GM19395 (cell line): ENCODE measurements around the gene MDFI.
"Not testable (repeated sequence)": the region's sequence is repeated elsewhere in the genome, so short reads cannot be mapped to it uniquely, and the experiment has no call there.

Source experiments
- ATAC-seq: cut with Tn5 transposase; IDR thresholded peaks from one replicate; pipeline ENCODE4 v1.9.1; 2021; ENCODE audit warnings: mild to moderate bottlenecking, moderate library complexity; ENCODE audit not compliant: unreplicated experiment

The MDFI gene

DNA sequence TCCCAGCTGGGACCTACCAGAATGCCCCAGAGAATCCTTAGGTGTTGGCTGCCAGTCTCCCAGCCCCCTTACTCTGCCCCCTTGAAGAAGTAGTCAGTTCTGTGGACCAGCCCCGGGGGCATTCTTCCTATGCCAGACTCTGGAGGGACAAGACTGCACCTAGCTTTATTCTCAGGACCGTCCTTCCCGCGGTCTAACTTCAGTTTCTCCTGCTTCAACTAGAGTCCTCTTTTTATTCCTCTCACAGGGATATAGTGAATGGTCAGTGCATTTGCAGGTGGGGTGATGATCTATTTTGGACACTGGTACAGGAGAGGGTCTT is 35.9 kb upstream of the MDFI start:
- no peak for ATAC-seq

DNA sequence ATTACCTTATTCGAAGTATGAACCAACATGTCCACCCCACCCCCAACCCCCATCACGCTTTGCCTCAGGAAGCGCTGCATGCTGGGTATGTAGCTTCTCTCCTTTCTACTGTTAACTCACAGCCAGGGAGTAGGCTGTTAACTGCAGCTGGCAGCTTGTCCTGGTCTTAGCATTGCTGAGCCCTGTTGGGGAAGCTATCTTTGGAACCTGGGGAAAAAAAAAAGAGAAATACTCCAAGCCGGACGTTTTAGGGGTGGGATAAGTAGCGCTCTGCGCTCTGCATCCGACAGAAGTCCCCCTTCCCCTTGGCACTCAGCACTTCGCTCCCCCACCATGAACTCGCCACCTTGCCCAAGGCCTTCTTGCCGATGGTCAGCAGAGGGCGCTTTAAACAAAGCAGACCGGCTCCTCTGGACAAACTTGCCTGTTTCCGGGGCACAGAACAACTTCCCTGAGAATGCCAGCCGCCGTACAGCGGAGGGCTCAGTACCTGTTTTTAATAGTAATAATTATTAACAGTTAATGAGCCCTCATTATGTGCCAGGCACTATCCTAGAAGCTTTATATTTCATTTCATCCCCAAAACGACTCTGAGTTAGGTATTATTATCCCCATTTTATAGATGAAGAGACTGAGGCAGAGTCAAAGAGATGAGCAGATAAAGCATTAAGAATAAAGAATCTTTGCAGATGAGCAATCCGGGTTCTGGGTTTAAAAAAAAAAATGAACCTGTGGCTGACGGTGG is 35.2 kb upstream of the MDFI start:
- ATAC-seq = no peak

DNA sequence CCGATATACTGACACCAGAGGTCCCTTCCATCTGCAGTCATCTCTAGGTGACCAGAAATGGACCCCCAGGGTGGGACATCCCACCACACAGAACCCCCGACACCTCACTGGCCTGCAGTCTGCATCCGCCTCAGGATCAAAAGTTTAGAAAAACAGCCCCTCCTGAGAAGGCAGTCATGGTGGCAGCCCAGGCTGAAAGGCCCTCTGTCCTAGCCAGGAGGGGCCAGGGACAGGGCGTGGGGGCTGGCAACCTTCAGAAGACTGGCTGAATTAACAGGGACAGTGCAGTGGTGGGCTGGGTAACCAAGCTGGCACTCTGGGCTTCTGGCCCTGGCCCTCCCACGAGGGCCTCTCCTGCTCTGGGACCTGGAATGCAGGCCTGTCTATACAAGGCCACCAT is 34.3 kb upstream of the MDFI start:
- no peak for ATAC-seq

DNA sequence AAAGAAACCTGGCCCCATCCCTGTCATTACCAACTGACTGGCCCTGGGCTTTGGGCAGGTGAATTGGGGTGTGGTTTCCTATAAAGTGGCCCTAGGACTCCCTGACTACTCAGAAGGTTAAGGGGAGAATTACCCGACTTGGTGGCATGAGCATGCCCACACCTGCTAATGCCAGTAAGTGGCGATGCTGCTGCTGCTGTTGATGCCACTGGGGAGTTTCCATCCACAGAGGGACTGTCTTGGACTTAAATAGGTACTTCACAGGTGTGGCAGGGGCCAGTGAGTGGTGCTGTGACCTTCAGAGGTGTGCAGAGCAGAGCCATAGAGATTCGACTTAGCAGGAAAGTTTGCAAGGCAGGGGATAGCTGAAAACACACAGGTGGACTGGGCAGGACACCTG is 32.6 kb upstream of the MDFI start:
- no peak for ATAC-seq

DNA sequence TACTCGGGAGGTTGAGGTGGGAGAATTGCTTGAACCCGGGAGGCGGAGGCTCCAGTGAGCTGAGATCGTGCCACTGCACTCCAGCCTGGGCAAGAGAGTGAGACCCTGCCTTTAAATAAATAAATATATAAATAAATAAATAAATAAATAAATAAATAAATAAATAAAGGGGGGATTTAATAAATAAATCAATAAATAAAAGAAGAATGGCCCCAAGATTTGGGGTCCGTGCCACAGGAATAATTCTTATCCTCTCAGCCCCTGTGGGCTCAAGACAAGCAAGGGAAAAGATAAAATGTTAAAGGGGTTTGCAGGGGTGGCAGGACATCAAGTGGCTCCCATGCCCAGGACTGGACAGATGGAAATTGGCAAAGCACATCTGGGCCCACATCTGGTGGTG is 31.2 kb upstream of the MDFI start:
- ATAC-seq = no peak

DNA sequence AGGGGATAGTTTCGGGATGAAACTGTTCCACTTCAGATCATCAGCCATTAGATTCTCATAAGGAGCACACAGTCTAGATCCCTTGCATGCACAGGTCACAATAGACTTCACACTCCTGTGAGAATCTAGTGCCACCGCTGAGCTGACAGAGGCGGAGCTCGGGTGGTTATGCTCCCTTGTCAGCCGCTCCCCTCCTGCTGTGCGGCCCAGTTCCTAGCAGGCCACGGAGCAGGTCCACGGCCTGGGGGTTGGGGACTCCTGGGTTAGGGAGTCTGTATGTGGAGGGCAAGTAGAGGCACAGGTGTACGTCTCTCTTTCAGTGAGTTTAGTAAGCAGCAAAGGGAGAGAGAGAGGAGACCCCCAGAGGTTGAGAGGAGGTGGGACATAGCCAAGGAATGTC is 30.5 kb upstream of the MDFI start:
- no peak for ATAC-seq

DNA sequence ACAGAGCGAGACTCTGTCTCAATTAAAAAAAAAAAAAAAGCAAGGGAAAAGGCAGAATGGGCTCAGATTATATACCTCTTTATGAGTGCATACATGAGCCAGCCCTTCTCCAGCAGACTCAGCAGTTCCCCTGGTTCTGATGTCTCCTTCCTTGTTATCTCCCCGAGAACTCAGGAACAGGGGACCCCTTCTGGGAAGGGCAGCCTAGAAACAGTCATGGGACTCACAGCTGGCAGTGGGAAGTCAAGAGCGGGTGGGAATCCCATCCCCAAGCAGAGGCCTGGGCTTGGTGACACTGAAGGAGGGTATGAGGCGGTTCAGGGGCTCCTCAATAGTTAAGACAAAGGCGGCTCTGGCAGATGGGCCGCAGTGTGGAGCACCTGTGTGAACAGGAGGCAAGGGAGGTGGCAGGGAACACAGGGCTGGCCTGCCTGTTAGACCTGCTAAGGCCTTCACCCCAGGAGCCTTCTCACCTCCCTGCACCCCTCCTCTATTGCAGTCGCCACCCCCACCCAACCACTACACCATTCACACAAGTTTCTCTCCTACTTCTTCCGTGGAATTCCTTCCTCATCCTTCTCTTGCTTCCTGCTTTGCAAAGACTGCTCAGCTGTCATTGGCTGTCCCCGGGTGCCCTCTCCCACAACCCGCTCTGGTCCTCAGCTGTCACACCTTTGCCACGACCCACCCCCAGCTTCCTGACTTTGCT is 29.7 kb upstream of the MDFI start:
- ATAC-seq = no peak

DNA sequence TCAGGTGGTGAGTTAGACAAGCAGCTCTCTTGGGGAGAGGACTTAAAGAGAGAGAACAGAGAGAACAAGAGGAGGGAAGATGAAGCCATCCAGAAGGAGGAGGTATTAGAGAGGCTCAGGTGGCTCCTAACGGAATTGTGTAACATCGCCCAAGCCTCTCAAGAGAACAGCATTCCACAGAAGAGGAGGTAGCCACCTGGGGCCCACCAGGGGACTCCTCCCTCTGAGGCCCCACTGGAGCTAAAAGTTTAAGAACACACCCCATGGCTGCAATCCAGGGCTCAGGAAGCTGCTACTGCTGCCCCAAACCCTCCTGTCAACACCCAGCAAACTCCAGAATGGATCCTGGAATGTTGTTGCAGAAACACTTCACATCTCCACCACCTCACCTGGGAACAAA is 23.6 kb upstream of the MDFI start:
- no peak for ATAC-seq

DNA sequence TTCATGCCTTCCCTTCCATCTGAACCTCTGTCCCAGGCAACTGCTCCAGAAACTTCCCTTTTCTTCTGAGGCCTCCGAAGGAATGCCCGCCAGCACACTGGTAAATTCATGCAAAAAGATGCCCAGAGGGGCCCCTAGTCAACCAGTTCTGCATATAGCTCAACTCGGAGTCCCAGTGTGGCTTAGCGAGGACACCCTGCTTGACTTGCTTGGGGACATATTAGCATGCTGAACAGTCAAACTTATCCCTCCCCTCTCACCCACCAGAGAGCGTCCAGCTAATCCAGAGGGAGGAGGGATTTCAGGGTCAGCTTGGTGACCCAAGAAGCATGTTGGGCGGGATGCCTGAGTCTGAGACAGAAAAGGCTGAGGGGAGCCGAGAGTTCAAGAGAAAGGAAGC is 23.0 kb upstream of the MDFI start:
- no peak for ATAC-seq

DNA sequence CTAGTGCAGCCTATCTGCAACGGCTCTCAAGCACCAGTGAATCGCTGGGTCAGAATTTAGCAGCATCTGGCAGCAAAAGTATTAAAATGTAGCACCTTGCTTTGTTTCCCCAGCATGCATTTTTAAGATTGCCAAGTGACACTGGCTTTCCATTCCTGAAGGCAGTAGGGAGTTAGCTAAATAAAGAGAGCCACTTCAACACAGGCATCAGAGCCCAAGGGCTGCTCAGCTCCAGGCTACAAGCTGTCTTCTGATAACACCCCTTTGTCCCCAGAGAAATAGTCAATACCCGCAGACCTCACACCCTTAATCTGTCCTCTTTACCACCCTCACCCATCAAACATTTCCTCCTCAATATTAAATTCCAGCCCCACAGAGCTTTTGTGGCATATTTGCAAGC is 19.7 kb upstream of the MDFI start:
- ATAC-seq = no peak

DNA sequence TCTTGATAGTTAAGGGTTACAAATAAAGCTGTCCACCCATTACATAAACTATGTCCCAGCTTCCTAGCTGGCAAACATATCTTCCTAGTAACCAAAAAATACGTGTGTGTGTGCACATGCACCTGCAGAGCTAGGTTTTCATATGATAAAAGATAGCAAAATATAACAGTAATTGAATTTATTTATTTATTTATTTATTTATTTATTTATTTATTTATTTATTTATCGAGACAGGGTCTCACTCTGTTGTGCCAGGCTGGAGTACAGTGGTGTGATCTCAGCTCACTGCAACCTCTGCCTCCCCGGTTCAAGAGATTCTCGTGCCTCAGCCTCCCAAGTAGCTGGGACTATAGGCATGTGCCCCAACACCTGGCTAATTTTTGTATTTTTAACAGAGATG is 19.1 kb upstream of the MDFI start:
- not testable (repeated sequence) for ATAC-seq

DNA sequence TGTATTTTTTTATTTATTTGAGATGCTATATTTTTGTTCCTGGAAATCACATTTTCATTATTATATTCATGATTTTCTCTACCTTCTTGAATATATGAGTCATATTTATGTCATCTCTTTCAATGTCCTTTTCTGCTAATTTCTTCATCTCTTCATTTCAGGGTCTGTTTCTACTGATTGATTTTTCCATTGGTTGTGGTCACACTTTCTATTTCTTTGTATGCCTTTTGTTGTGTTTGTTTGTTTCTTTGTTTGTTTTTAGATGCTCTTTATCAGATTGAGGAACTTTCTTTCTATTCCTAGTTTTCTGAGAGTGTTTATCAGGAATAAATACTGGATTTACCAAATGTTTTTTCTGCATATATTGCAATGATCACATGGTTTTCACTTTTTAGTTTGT is 16.9 kb upstream of the MDFI start:
- no peak for ATAC-seq

DNA sequence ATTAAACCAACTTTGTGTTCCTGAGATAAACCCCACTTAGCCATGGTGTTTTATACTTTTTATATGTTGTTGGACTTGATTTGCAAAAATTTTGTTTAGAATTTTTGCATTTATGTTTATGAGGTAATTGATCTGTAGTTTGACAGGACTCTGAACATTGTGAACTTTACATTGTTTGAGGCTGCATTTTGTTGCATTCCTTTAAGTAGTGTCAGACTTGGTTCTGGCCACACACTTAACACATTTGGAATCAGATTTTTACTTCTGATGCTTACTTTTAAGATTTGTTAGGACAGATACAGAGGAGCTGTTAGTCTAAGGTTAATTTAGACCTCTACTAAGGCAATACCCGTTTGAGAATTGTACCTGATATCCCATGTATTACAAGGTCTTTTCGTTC is 16.5 kb upstream of the MDFI start:
- ATAC-seq = no peak

DNA sequence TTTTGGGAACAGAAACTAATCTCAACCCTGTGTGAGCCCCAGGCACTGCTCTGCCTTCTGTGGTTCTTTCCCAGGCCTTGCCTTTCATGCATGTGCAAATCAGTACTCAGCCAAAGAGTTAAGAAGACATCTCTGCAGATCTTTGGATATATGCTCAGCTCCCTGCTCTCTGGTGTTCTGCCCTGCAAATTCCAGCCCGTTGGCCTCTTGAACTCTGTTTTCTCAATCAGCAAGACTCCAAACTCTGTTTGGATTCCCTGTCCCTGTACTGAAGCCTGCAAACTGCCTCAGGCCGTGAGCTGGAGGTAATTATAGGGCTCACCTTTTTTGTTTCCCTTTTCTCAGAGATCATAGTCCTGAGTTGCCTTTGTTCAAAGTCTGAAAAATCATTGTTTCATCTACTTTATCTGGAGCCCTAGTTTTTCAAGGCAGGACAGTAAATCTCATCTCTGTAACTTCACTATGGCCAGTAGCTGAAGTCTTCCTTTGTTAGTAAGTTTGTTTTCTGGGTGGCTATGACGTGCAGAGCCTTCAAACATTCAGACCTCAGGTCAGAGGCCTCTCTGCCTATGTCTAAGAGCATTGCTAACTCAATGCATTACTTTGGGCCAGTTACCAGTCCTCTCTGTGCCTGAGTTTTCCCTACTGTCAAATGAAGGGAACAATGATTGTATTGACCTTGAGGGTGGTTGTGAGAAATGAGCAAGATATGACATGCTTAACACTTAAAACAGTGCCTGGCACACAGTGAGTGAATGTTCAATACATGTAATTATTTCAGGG is 15.9 kb upstream of the MDFI start:
- no peak for ATAC-seq

DNA sequence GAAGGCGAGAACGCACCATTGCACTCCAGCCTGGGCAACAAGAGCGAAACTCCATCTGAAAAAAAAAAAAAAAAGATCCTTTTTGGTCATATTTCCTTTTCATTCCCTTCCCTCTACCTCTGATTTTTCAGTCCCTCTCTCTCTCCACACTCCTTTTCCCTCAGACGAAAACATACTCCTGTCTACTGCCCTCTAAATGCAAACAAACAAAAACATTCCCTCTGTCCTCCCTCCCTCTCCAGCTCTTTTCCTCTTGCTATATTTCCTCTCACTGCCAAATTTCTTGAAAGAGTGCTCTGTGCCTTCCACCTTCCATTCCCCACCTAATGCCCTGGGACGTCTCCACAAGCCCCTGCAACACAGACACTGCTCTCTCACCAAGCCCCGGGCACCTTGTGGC is 14.9 kb upstream of the MDFI start:
- ATAC-seq = no peak

DNA sequence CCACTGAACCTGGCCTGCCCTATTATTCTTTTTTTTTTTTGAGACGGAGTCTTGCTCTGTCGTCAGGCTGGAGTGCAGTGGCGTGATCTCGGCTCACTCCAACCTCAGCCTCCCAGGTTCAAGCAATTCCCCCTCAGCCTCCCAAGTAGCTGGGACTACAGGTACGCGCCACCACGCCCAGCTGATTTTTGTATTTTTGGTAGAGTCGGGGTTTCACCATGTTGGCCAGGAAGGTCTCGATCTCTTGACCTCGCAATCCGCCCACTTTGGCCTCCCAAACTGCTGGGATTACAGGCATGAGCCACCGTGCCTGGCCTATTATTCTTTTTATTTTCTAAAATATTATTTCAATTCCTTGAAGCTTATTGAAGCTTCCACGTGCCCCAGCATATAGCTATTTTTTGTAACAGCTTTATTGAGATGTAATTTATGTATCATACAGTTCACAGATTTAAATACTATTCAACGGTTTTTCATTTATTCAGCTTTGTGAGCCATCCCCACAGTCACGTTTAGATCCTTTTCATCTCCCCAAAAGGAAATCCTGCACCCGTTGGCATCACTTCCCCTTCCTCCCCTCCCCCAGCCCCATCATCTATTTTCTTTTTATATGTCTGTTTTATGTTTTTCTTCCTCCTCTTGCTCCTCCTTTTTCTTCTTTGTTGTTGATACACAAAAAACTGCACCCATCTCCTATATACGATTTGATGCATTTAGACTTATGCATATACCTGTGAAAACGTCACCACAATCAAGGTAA is 13.5 kb upstream of the MDFI start:
- ATAC-seq = no peak

DNA sequence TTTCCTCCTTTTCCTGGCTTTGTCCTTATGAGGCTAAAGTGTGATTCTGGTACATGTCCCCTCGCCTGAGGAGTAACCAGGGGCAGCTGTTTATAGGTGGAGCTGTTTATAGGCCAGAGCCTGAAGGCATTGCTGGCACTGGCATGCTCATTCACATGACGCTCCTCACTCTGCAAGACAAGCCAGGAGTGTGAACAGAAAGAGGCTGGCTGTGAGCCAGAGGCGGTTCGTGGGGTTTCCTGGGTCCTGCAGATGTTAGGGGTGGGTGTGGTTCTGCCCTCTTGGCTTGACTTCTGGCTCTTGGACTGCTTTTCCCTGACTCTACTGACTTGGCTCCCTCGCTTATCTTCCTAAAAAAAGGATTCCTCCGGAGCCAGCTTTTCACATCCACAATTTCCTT is 12.8 kb upstream of the MDFI start:
- ATAC-seq = no peak

DNA sequence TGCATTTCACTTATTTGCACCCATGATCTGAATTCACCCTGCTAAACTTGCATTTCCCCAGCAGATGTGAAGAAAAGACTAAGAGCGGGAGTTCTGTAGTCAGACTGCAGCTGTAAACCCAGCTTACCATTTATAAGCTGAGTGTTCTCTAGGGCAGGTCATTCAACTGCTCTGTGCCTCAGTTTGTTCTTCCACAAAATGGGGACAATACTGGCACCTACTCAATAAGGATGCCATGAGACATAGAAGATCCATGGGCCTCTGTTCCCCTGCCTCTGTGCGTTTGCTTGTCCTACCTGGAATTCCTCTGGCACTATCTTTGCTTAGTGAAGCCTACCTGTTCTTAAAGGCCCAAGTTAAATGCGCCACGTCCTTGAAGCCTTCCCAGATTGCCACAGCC is 12.2 kb upstream of the MDFI start:
- ATAC-seq = no peak

DNA sequence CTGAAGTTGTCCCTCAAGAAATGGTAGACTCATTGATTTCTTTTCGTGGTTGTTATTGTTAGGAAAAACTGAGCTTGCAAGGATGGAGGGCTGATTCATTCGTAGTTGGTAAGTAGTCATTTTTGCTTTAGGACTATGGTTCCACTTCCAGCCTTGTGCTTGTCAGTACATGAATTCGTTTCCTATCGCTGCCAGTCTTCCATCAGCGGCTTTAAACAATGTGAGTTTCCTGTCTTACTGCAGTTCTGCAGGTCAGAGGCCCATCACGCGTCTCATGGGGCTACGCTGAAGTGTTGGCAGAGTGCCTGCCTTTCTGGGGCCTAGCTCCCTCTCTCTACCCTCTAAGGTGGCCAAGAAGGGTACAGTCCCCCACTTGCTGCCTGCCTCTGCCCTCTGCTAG is 11.4 kb upstream of the MDFI start:
- ATAC-seq = no peak

DNA sequence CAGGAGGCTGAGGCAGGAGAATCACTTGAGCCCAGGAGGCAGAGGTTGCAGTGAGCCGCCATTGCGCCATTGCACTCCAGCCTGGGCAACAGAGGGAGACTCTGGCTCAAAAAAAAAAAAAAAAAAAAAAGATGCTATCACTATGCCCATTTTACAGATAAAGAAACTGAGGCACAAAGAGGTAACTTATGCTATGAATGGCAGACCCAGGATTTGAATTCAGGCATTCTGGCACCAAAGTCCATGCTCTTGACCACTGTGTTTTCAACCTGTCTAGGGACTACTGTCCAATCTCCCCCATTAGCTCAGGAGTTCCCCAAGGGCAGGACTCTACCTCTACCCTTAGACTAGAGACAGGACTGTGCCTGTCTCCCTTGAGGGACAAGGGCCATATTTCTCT is 9.1 kb upstream of the MDFI start:
- ATAC-seq = no peak

DNA sequence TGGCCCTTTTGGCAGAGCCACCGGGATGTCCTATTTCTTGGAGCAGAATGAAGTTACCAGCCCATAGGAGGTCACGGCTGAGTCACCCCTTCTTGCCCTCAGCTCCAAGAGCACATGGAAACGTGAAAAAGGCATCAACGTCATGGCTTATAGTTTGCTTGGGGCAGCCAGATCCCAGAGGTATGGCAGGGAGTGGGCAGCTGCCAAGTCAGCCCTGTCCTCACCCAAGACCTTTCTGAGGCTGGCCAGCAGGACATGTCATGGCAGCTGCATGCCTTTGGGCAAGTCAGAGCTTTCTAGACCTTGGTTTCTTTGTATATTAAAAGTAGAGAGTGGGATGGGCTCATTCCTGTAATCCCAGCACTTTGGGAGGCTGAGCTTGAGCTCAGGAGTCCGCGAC is 8.2 kb upstream of the MDFI start:
- no peak for ATAC-seq

DNA sequence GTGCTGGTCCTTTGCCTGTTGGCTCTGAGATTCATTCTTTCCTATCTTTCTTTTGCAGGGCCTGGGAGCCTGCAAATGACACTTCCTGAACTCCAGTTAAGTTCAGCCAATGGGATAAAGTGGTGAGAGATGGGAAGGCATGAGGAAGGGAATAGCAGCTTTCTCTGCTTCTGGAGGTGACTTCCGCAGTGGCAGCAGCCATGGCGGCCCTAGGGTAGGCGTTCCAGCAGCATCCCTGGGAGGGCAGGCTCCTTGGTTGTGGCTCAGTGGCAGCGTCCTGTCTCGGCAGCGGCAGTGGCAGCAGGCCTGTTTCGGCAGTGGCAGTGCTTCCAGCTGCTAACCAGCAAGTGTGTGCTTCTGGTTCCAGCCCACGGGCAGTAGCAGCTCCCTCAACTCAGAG is 7.3 kb upstream of the MDFI start:
- no peak for ATAC-seq
